ENCODE data around the gene DAND5.

Gene DAND5

GRCh38 chr19:12937093-12937926 lies 32.1 kb upstream of the DAND5 start:
- H3K27me3 ChIP-seq (replicated peaks; ENCODE audit: control insufficient read depth, insufficient read depth, low read length, poor library complexity, severe bottlenecking): no peaks in the 10 kb centered on the region
- H3K4me3 ChIP-seq (ENCODE audit: insufficient read depth, low read depth, low read length, poor library complexity, severe bottlenecking): peak overlapping the region; percentile 52
- H3K36me3 ChIP-seq (ENCODE audit: control insufficient read depth, insufficient read depth, low read length): peaks cover 24% of the 10 kb centered on the region
- peak overlapping the region; percentile 34 for H3K27ac ChIP-seq (ENCODE audit: insufficient read depth, low read length, poor library complexity, severe bottlenecking)
- H3K4me1 ChIP-seq (ENCODE audit: control insufficient read depth, insufficient read depth, low read length, poor library complexity, severe bottlenecking): peaks cover 33% of the 10 kb centered on the region
- DNase-seq: no peak
- no peaks in the 10 kb centered on the region for H3K9me3 ChIP-seq (ENCODE audit: control insufficient read depth, low read length)

- peak within 1 kb of the TSS; percentile 86 for H3K27ac ChIP-seq (ENCODE audit: insufficient read depth, low read length, poor library complexity, severe bottlenecking)
- peaks cover 25% of the 10 kb centered on the region for H3K4me1 ChIP-seq (ENCODE audit: control insufficient read depth, insufficient read depth, low read length, poor library complexity, severe bottlenecking)
- peaks cover 32% of the 10 kb centered on the region for H3K36me3 ChIP-seq (ENCODE audit: control insufficient read depth, insufficient read depth, low read length)
- H3K4me3 ChIP-seq (ENCODE audit: insufficient read depth, low read depth, low read length, poor library complexity, severe bottlenecking): peak within 1 kb of the TSS; percentile 90
- peak; percentile 99 for DNase-seq
- H3K9me3 ChIP-seq (ENCODE audit: control insufficient read depth, low read length): no peaks in the 10 kb centered on the region
- no peaks in the 10 kb centered on the region for H3K27me3 ChIP-seq (replicated peaks; ENCODE audit: control insufficient read depth, insufficient read depth, low read length, poor library complexity, severe bottlenecking)
Observed at GRCh38 chr19:12937927-12938778, 31.2 kb upstream of the DAND5 start, which contains the start of gene CALR. Gene CALR (plus strand): TSS chr19:12938609. CDS start chr19:12938680, 71 bp downstream.

- peak overlapping the region; percentile 90 for H3K4me3 ChIP-seq (ENCODE audit: insufficient read depth, low read depth, low read length, poor library complexity, severe bottlenecking)
- DNase-seq: peak in 1 of 3 donors; percentile 5
- H3K27me3 ChIP-seq (replicated peaks; ENCODE audit: control insufficient read depth, insufficient read depth, low read length, poor library complexity, severe bottlenecking): no peaks in the 10 kb centered on the region
- H3K9me3 ChIP-seq (ENCODE audit: control insufficient read depth, low read length): no peaks in the 10 kb centered on the region
- H3K27ac ChIP-seq (ENCODE audit: insufficient read depth, low read length, poor library complexity, severe bottlenecking): peak overlapping the region; percentile 86
- peaks cover 39% of the 10 kb centered on the region for H3K36me3 ChIP-seq (ENCODE audit: control insufficient read depth, insufficient read depth, low read length)
- peaks cover 30% of the 10 kb centered on the region for H3K4me1 ChIP-seq (ENCODE audit: control insufficient read depth, insufficient read depth, low read length, poor library complexity, severe bottlenecking)
Observed at GRCh38 chr19:12938779-12939601, 30.4 kb upstream of the DAND5 start.

GRCh38 chr19:12939975-12940423 lies 29.4 kb upstream of the DAND5 start:
- Histone ChIP-seq H3K4me1 (ENCODE audit: control insufficient read depth, insufficient read depth, low read length, poor library complexity, severe bottlenecking) (peaks cover 30% of the 10 kb centered on the region), H3K9me3 (ENCODE audit: control insufficient read depth, low read length) (no peaks in the 10 kb centered on the region), H3K36me3 (ENCODE audit: control insufficient read depth, insufficient read depth, low read length) (peaks cover 45% of the 10 kb centered on the region), H3K27me3 (replicated peaks; ENCODE audit: control insufficient read depth, insufficient read depth, low read length, poor library complexity, severe bottlenecking) (no peaks in the 10 kb centered on the region), H3K27ac (ENCODE audit: insufficient read depth, low read length, poor library complexity, severe bottlenecking) (peak overlapping the region; percentile 86), H3K4me3 (ENCODE audit: insufficient read depth, low read depth, low read length, poor library complexity, severe bottlenecking) (peak overlapping the region; percentile 90)
- no peak for DNase-seq

GRCh38 chr19:12940897-12941296 lies 28.5 kb upstream of the DAND5 start:
- Histone ChIP-seq H3K27me3 (replicated peaks; ENCODE audit: control insufficient read depth, insufficient read depth, low read length, poor library complexity, severe bottlenecking) (no peaks in the 10 kb centered on the region), H3K4me3 (ENCODE audit: insufficient read depth, low read depth, low read length, poor library complexity, severe bottlenecking) (no peak overlapping the region), H3K36me3 (ENCODE audit: control insufficient read depth, insufficient read depth, low read length) (peaks cover 45% of the 10 kb centered on the region), H3K4me1 (ENCODE audit: control insufficient read depth, insufficient read depth, low read length, poor library complexity, severe bottlenecking) (peaks cover 30% of the 10 kb centered on the region), H3K27ac (ENCODE audit: insufficient read depth, low read length, poor library complexity, severe bottlenecking) (no peak overlapping the region), H3K9me3 (ENCODE audit: control insufficient read depth, low read length) (no peaks in the 10 kb centered on the region)
- no peak for DNase-seq

GRCh38 chr19:12943437-12944044 lies 25.8 kb upstream of the DAND5 start:
- H3K27ac ChIP-seq (ENCODE audit: insufficient read depth, low read length, poor library complexity, severe bottlenecking): no peak overlapping the region
- H3K4me1 ChIP-seq (ENCODE audit: control insufficient read depth, insufficient read depth, low read length, poor library complexity, severe bottlenecking): peaks cover 28% of the 10 kb centered on the region
- no peak overlapping the region for H3K4me3 ChIP-seq (ENCODE audit: insufficient read depth, low read depth, low read length, poor library complexity, severe bottlenecking)
- no peaks in the 10 kb centered on the region for H3K9me3 ChIP-seq (ENCODE audit: control insufficient read depth, low read length)
- H3K27me3 ChIP-seq (replicated peaks; ENCODE audit: control insufficient read depth, insufficient read depth, low read length, poor library complexity, severe bottlenecking): no peaks in the 10 kb centered on the region
- DNase-seq: no peak
- peaks cover 55% of the 10 kb centered on the region for H3K36me3 ChIP-seq (ENCODE audit: control insufficient read depth, insufficient read depth, low read length)

GRCh38 chr19:12944104-12944674 lies 25.2 kb upstream of the DAND5 start:
- no peak for DNase-seq
- Histone ChIP-seq H3K27me3 (replicated peaks; ENCODE audit: control insufficient read depth, insufficient read depth, low read length, poor library complexity, severe bottlenecking) (no peaks in the 10 kb centered on the region), H3K36me3 (ENCODE audit: control insufficient read depth, insufficient read depth, low read length) (peaks cover 61% of the 10 kb centered on the region), H3K27ac (ENCODE audit: insufficient read depth, low read length, poor library complexity, severe bottlenecking) (peak overlapping the region; percentile 83), H3K9me3 (ENCODE audit: control insufficient read depth, low read length) (no peaks in the 10 kb centered on the region), H3K4me3 (ENCODE audit: insufficient read depth, low read depth, low read length, poor library complexity, severe bottlenecking) (no peak overlapping the region), H3K4me1 (ENCODE audit: control insufficient read depth, insufficient read depth, low read length, poor library complexity, severe bottlenecking) (peaks cover 26% of the 10 kb centered on the region)

- Histone ChIP-seq H3K4me3 (ENCODE audit: insufficient read depth, low read depth, low read length, poor library complexity, severe bottlenecking) (peak within 1 kb of the TSS; percentile 73), H3K27me3 (replicated peaks; ENCODE audit: control insufficient read depth, insufficient read depth, low read length, poor library complexity, severe bottlenecking) (no peaks in the 10 kb centered on the region), H3K36me3 (ENCODE audit: control insufficient read depth, insufficient read depth, low read length) (peaks cover 64% of the 10 kb centered on the region), H3K27ac (ENCODE audit: insufficient read depth, low read length, poor library complexity, severe bottlenecking) (peak within 1 kb of the TSS; percentile 83), H3K9me3 (ENCODE audit: control insufficient read depth, low read length) (no peaks in the 10 kb centered on the region), H3K4me1 (ENCODE audit: control insufficient read depth, insufficient read depth, low read length, poor library complexity, severe bottlenecking) (peaks cover 13% of the 10 kb centered on the region)
- peak; percentile 95 to 98 (median 97) for DNase-seq
Observed at GRCh38 chr19:12945479-12946091, 23.8 kb upstream of the DAND5 start, which contains the start of gene RAD23A. Gene RAD23A (plus strand): TSS chr19:12945862. CDS start chr19:12945949, 87 bp downstream.
